Upper lobe of right lung (tissue), 1 donor: ENCODE measurements around the gene SPRR4. TPM values are rescaled to one million over a fixed set of nuclear protein-coding genes. Genes with fewer than 3 reads are reported as not detected.
A peak's percentile ranks its signal among the peaks of the same experiment; 100 is the strongest.
"Not testable (repeated sequence)": the region's sequence is repeated elsewhere in the genome, so short reads cannot be mapped to it uniquely, and the experiment has no call there.

Experiments
- ATAC-seq: fragments of 200-7000 bp; cut with Tn5 transposase; one replicate; pipeline ENCODE4 v1.9.1; 2020; ENCODE audit warnings: mild to moderate bottlenecking, moderate library complexity
- DNase-seq: peaks from one replicate; pipeline ENCODE4 v3.0.0-alpha.2; 2020
- H3K27ac ChIP-seq: fragments of 200-600 bp; one replicate; pipeline ENCODE4 v1.8.0; 2022
- H3K27me3 ChIP-seq: fragments of 200-600 bp; one replicate; pipeline ENCODE4 v1.8.0; 2022; ENCODE audit warnings: mild to moderate bottlenecking
- H3K36me3 ChIP-seq: fragments of 200-600 bp; one replicate; pipeline ENCODE4 v1.8.0; 2022
- H3K4me1 ChIP-seq: fragments of 200-600 bp; one replicate; pipeline ENCODE4 v1.8.0; 2022
- H3K4me3 ChIP-seq: fragments of 200-600 bp; one replicate; pipeline ENCODE4 v1.8.0; 2022; ENCODE audit warnings: mild to moderate bottlenecking
- H3K9me3 ChIP-seq: fragments of 200-600 bp; one replicate; pipeline ENCODE4 v1.8.0; 2022
- CTCF ChIP-seq: fragments of 200-600 bp; IDR thresholded peaks from one replicate; pipeline ENCODE4 v1.8.0; 2022; ENCODE audit warnings: antibody characterized with exemption
- intact Hi-C: fragments of 100-400 bp; cut with DNase I; formaldehyde crosslinking; loops from one replicate; pipeline ENCODE4 v1.11.0; 2022
- total RNA-seq: library from RNA; stranded (reverse); fragmentation: NEBNext Ultra II Directional; extraction: Animal tissue kit (Norgen Biotek cat#: 25700); gene quantifications from one replicate; pipeline ENCODE4 v1.2.1, GENCODE V29; 2021
- donor health status: DM: no; HTN: yes; CAD: no; lungs with severe emphysema.

SPRR4 gene
- total RNA-seq, 1 donor from 2014 or later, result not detected

GRCh38 chr1:152998476-152998875 lies 28.0 kb downstream of the SPRR4 start:
- no peak for TF ChIP-seq CTCF
- no peak overlapping the region for H3K4me3 ChIP-seq
- no peaks in the 10 kb centered on the region for H3K36me3 ChIP-seq
- ATAC-seq, result no peak
- H3K4me1 ChIP-seq, result no peaks in the 10 kb centered on the region
- DNase-seq, result no peak
- no peaks in the 10 kb centered on the region for H3K27me3 ChIP-seq
- H3K9me3 ChIP-seq, result no peaks in the 10 kb centered on the region
- H3K27ac ChIP-seq, result no peak overlapping the region
- intact Hi-C loops, result no loop called here

GRCh38 chr1:152999818-153000217 lies 29.4 kb downstream of the SPRR4 start:
- DNase-seq (no peak), ATAC-seq (no peak)
- H3K27ac ChIP-seq, result no peak overlapping the region
- no peaks in the 10 kb centered on the region for H3K27me3 ChIP-seq
- no peaks in the 10 kb centered on the region for H3K36me3 ChIP-seq
- TF ChIP-seq CTCF, result no peak
- no peaks in the 10 kb centered on the region for H3K9me3 ChIP-seq
- H3K4me1 ChIP-seq, result no peaks in the 10 kb centered on the region
- H3K4me3 ChIP-seq, result no peak overlapping the region
- intact Hi-C loops, result no loop called here

GRCh38 chr1:153000294-153000693 lies 29.8 kb downstream of the SPRR4 start:
- no peak for TF ChIP-seq CTCF
- Histone ChIP-seq H3K4me3 (no peak overlapping the region), H3K9me3 (no peaks in the 10 kb centered on the region), H3K4me1 (no peaks in the 10 kb centered on the region), H3K27ac (no peak overlapping the region), H3K36me3 (no peaks in the 10 kb centered on the region), H3K27me3 (no peaks in the 10 kb centered on the region)
- intact Hi-C loops, result no loop called here
- DNase-seq (no peak), ATAC-seq (peak; percentile 15)

GRCh38 chr1:153001382-153001781 lies 30.9 kb downstream of the SPRR4 start, which contains the start of gene SPRR3:
SPRR3 (plus strand) TSS chr1:153001749; CDS start chr1:153003021, 1,272 bp downstream.
- H3K27ac ChIP-seq, result no peak within 1 kb of the TSS
- no peaks in the 10 kb centered on the region for H3K4me1 ChIP-seq
- H3K36me3 ChIP-seq, result no peaks in the 10 kb centered on the region
- no peak for TF ChIP-seq CTCF
- no peaks in the 10 kb centered on the region for H3K27me3 ChIP-seq
- intact Hi-C loops, result no loop called here
- ATAC-seq (no peak), DNase-seq (no peak)
- no peak within 1 kb of the TSS for H3K4me3 ChIP-seq
- no peaks in the 10 kb centered on the region for H3K9me3 ChIP-seq

- DNase-seq, intact Hi-C loops, H3K4me3 ChIP-seq, H3K9me3 ChIP-seq, H3K27me3 ChIP-seq, H3K4me1 ChIP-seq, H3K36me3 ChIP-seq, ATAC-seq, H3K27ac ChIP-seq: not testable (repeated sequence)
Measured at GRCh38 chr1:153011235-153011758, 40.8 kb downstream of the SPRR4 start.

GRCh38 chr1:153021829-153022228 lies 51.4 kb downstream of the SPRR4 start:
- H3K4me1 ChIP-seq, ATAC-seq, H3K36me3 ChIP-seq, H3K27me3 ChIP-seq, DNase-seq, intact Hi-C loops, H3K27ac ChIP-seq, H3K9me3 ChIP-seq, H3K4me3 ChIP-seq: not testable (repeated sequence)

Other genes starting within 250 kb of the SPRR4 start
- not detected for gene KPRP, start 212.6 kb upstream of the SPRR4 start, total RNA-seq
- gene LCE1F, start 195.5 kb upstream of the SPRR4 start, total RNA-seq, result not detected
- gene LCE1E, start 184.4 kb upstream of the SPRR4 start, total RNA-seq, result not detected
- gene LCE1D, start 173.9 kb upstream of the SPRR4 start, total RNA-seq, result not detected
- gene LCE1C, start 164.0 kb upstream of the SPRR4 start, total RNA-seq, result not detected
- not detected for gene LCE1B, start 158.7 kb upstream of the SPRR4 start, total RNA-seq
- gene LCE1A, start 143.2 kb upstream of the SPRR4 start, total RNA-seq, result not detected
- gene LCE6A, start 127.8 kb upstream of the SPRR4 start, total RNA-seq, result not detected
- not detected for gene LCE7A, start 110.7 kb upstream of the SPRR4 start, total RNA-seq
- gene SMCP, start 92.3 kb upstream of the SPRR4 start, total RNA-seq, result not detected
- gene IVL, start 62.1 kb upstream of the SPRR4 start, total RNA-seq, result not detected
- not detected for gene SPRR5, start 23.4 kb upstream of the SPRR4 start, total RNA-seq
- gene SPRR1A, start 13.4 kb downstream of the SPRR4 start, total RNA-seq, result not detected
- gene SPRR3, start 31.1 kb downstream of the SPRR4 start, total RNA-seq, result not detected
- not detected for gene SPRR1B, start 60.6 kb downstream of the SPRR4 start, total RNA-seq
- gene SPRR2D, start 70.5 kb downstream of the SPRR4 start, total RNA-seq, result not detected
- not detected for gene SPRR2A, start 86.9 kb downstream of the SPRR4 start, total RNA-seq
- not detected for gene SPRR2B, start 101.0 kb downstream of the SPRR4 start, total RNA-seq
- not detected for gene SPRR2E, start 123.9 kb downstream of the SPRR4 start, total RNA-seq
- gene SPRR2F, start 142.9 kb downstream of the SPRR4 start, total RNA-seq, result not detected
- gene SPRR2G, start 180.2 kb downstream of the SPRR4 start, total RNA-seq, result not detected
- gene LELP1, start 232.8 kb downstream of the SPRR4 start, total RNA-seq, result not detected
- not detected for gene PRR9, start 246.9 kb downstream of the SPRR4 start, total RNA-seq